Right lobe of liver (tissue), 6 donors: ENCODE measurements around the gene GALNT2. TPM values are rescaled to one million over a fixed set of nuclear protein-coding genes. Genes with fewer than 3 reads are reported as not detected.
A peak's percentile ranks its signal among the peaks of the same experiment; 100 is the strongest.

Source experiments
- ATAC-seq, 4 donors: fragments of 200-7000 bp; cut with Tn5 transposase; one replicate each; pipeline ENCODE4 v1.9.1; 2020; ENCODE audit warnings: mild to moderate bottlenecking in 4 of 4, moderate library complexity in 4 of 4
- DNase-seq, 3 donors: peaks; one replicate each; pipeline ENCODE4 v3.0.0-alpha.2; 2020
- H3K27ac ChIP-seq, 3 donors: fragments of 200-600 bp; one replicate each; pipeline ENCODE4 v1.8.0; 2022
- H3K27me3 ChIP-seq, 2 donors: fragments of 200-600 bp; one replicate each; pipeline ENCODE4 v1.8.0; 2022
- H3K36me3 ChIP-seq, 4 donors: fragments of 200-600 bp; sonication (generic) in 1 of 4; one replicate each; pipeline versions ENCODE4 v1.5.1 to v1.8.0; 2017 to 2022; ENCODE audit warnings: control low read depth in 1 of 4
- H3K4me1 ChIP-seq, 4 donors: fragments of 200-600 bp; sonication (generic) in 1 of 4; one replicate each; pipeline versions ENCODE4 v1.5.1 to v1.8.0; 2017 to 2022; ENCODE audit warnings: control low read depth in 1 of 4
- H3K4me3 ChIP-seq, 3 donors: fragments of 200-600 bp; one replicate each; pipeline ENCODE4 v1.8.0; 2022
- H3K9me3 ChIP-seq, 4 donors: fragments of 200-600 bp; sonication (generic) in 1 of 4; one replicate each; pipeline versions ENCODE4 v1.5.1 to v1.8.0; 2017 to 2022; ENCODE audit warnings: control low read depth in 1 of 4
- POLR2A ChIP-seq: fragments of 450-650 bp; IDR thresholded peaks from one replicate; pipeline ENCODE4 v1.6.1; 2017; ENCODE audit warnings: antibody characterized with exemption, mild to moderate bottlenecking
- WGBS: methylation state at CpG from one replicate; pipeline ENCODE4 v1.1.6; 2018; ENCODE audit warnings: low coverage, low lambda C conversion rate; ENCODE audit not compliant: insufficient coverage; ENCODE audit errors: missing lambda C conversion rate; 5-methylcytosine and 5-hydroxymethylcytosine counted together
- intact Hi-C, 2 donors: fragments of 100-400 bp; cut with DNase I; formaldehyde crosslinking; loops; one replicate each; pipeline versions ENCODE4 v1.11.2 to v1.14.1; 2022
- total RNA-seq, 6 experiments: library from RNA; depleted of rRNA in 2 of 6; stranded (reverse); fragments of >200 nt in 2 of 6; fragmentation: NEBNext Ultra II Directional in 3 of 6; extraction: Animal tissue kit (Norgen Biotek cat#: 25700) in 3 of 6; gene quantifications; one replicate each; pipeline versions ENCODE4 v1.1.0 to v1.2.4, GENCODE V29; 2016 to 2023
- TF ChIP-seq, protein P1 (sequence below), 4 donors: fragments of 200-600 bp in 3 of 4; fragments of 450-650 bp in 1 of 4; IDR thresholded peaks; one replicate each; pipeline versions ENCODE4 v1.5.1 to v1.8.0; 2016 to 2022; ENCODE audit warnings: antibody characterized with exemption in 4 of 4, mild to moderate bottlenecking in 2 of 4
- donor health status: DM: no; HTN: yes; CAD: no.
- donor health status: DM: no; HTN: no; CAD: no.
- donor health status: DM: no; HTN: no; CAD: no.
- donor health status: DM: no; HTN: yes; CAD: no.
- donor health status: DM: no; HTN: yes; CAD: no.

Gene GALNT2
- total RNA-seq, 6 experiments from 2014 or later: 58.0 to 152 (median 131) TPM

GRCh38 chr1:230242326-230242725 lies 175.3 kb downstream of the GALNT2 start:
- no peaks in the 10 kb centered on the region for H3K9me3 ChIP-seq
- H3K36me3 ChIP-seq: peaks cover 4 to 28% (median 18%) of the 10 kb centered on the region in 4 donors
- no peaks in the 10 kb centered on the region for H3K4me1 ChIP-seq
- H3K4me3 ChIP-seq: no peak overlapping the region
- DNase-seq (no peak), ATAC-seq (peak in 2 of 4 donors; percentile 40 to 59)
- H3K27me3 ChIP-seq: no peaks in the 10 kb centered on the region
- intact Hi-C loops: no loop called here
- 76% methylated on average over 6 of the region's 6 CpGs for WGBS
- no peak overlapping the region for H3K27ac ChIP-seq
- TF ChIP-seq, protein P1, sequence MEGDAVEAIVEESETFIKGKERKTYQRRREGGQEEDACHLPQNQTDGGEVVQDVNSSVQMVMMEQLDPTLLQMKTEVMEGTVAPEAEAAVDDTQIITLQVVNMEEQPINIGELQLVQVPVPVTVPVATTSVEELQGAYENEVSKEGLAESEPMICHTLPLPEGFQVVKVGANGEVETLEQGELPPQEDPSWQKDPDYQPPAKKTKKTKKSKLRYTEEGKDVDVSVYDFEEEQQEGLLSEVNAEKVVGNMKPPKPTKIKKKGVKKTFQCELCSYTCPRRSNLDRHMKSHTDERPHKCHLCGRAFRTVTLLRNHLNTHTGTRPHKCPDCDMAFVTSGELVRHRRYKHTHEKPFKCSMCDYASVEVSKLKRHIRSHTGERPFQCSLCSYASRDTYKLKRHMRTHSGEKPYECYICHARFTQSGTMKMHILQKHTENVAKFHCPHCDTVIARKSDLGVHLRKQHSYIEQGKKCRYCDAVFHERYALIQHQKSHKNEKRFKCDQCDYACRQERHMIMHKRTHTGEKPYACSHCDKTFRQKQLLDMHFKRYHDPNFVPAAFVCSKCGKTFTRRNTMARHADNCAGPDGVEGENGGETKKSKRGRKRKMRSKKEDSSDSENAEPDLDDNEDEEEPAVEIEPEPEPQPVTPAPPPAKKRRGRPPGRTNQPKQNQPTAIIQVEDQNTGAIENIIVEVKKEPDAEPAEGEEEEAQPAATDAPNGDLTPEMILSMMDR (IDR thresholded peaks at IDR 0.05): no peak
- no peak for TF ChIP-seq POLR2A

DNA sequence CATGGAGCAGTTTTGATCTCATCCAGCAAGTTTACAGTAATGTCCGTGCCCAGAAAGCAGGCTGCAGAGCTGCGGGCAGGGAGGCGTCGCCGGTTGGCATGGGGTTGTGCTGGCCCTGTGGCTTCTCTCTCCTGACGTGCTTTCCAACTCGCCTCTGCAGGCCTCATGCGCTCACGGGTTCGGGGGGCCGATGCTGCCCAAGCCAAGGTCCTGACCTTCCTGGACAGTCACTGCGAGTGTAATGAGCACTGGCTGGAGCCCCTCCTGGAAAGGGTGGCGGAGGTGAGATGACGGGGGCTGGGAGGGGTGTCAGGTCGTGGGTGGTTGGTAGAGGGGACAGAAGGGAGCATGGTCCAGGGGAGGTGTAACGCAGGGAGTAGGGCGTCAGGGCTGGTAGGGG lies 176.1 kb downstream of the GALNT2 start:
- Histone ChIP-seq H3K9me3 (no peaks in the 10 kb centered on the region), H3K27me3 (no peaks in the 10 kb centered on the region), H3K4me3 (no peak overlapping the region), H3K36me3 (peaks cover 4 to 29% (median 17%) of the 10 kb centered on the region in 4 donors), H3K27ac (no peak overlapping the region), H3K4me1 (no peaks in the 10 kb centered on the region)
- DNase-seq (no peak), ATAC-seq (no peak)
- intact Hi-C loops: no loop called here
- TF ChIP-seq, protein P1 (IDR thresholded peaks at IDR 0.05): no peak
- TF ChIP-seq POLR2A: no peak
- 92% methylated on average over 14 of the region's 17 CpGs for WGBS

- intact Hi-C loops: no loop called here
- WGBS: 90% methylated on average over 9 of the region's 15 CpGs
- no peak overlapping the region for H3K27ac ChIP-seq
- ATAC-seq: peak in 2 of 4 donors; percentile 5 to 22
- DNase-seq: no peak
- H3K4me3 ChIP-seq: no peak overlapping the region
- H3K36me3 ChIP-seq: peaks cover 4 to 34% (median 17%) of the 10 kb centered on the region in 4 donors
- TF ChIP-seq, protein P1 (IDR thresholded peaks at IDR 0.05): no peak
- TF ChIP-seq POLR2A: no peak
- no peaks in the 10 kb centered on the region for H3K4me1 ChIP-seq
- no peaks in the 10 kb centered on the region for H3K9me3 ChIP-seq
- H3K27me3 ChIP-seq: no peaks in the 10 kb centered on the region
These were observed 176.7 kb downstream of the GALNT2 start for GRCh38 chr1:230243583-230244353.

- Histone ChIP-seq H3K36me3 (peaks cover 4 to 48% (median 24%) of the 10 kb centered on the region in 4 donors), H3K4me3 (no peak overlapping the region), H3K9me3 (no peaks in the 10 kb centered on the region), H3K27ac (no peak overlapping the region), H3K27me3 (no peaks in the 10 kb centered on the region), H3K4me1 (no peaks in the 10 kb centered on the region)
- ATAC-seq (no peak), DNase-seq (no peak)
- WGBS: 94% methylated on average over 4 of the region's 4 CpGs
- TF ChIP-seq, protein P1 (IDR thresholded peaks at IDR 0.05): no peak
- no peak for TF ChIP-seq POLR2A
- intact Hi-C loops: no loop called here
These were observed 179.5 kb downstream of the GALNT2 start for GRCh38 chr1:230246551-230246950.
